Thyroid gland (tissue), 4 donors: ENCODE data around the gene CKLF. TPM values are rescaled to one million over a fixed set of nuclear protein-coding genes. Genes with fewer than 3 reads are reported as not detected.
"Not testable (repeated sequence)": the region's sequence is repeated elsewhere in the genome, so short reads cannot be mapped to it uniquely, and the experiment has no call there.

Source experiments
- DNase-seq, 2 donors: peaks; one replicate each; pipeline ENCODE4 v3.0.0-alpha.2; 2019
- H3K27ac ChIP-seq, 3 donors: fragments of 200-600 bp; sonication (generic); 1 replicate in 2 of 3; 2 replicates in 1 of 3; pipeline ENCODE4 v1.5.1; 2016 to 2019; ENCODE audit warnings: mild to moderate bottlenecking in 1 of 3, moderate library complexity in 1 of 3
- H3K27me3 ChIP-seq: fragments of 200-600 bp; sonication (generic); one replicate; pipeline ENCODE4 v1.5.1; 2019
- H3K36me3 ChIP-seq, 2 donors: fragments of 200-600 bp; sonication (generic); one replicate each; pipeline ENCODE4 v1.5.1; 2016 to 2019
- H3K4me1 ChIP-seq, 2 donors: fragments of 200-600 bp; sonication (generic); one replicate each; pipeline ENCODE4 v1.5.1; 2017 to 2019
- H3K4me3 ChIP-seq, 3 donors: fragments of 200-600 bp; sonication (generic); replicated peaks in 1 of 3; 1 replicate in 2 of 3; 2 replicates in 1 of 3; pipeline ENCODE4 v1.5.1; 2016; ENCODE audit warnings: mild to moderate bottlenecking in 1 of 3
- H3K9me3 ChIP-seq: fragments of 200-600 bp; sonication (generic); one replicate; pipeline ENCODE4 v1.5.1; 2017
- POLR2A ChIP-seq, 2 donors: fragments of 450-650 bp; IDR thresholded peaks; one replicate each; pipeline ENCODE4 v1.6.1; 2017; ENCODE audit warnings: antibody characterized with exemption in 2 of 2, mild to moderate bottlenecking in 2 of 2, moderate library complexity in 1 of 2
- WGBS, 2 donors: methylation state at CpG; one replicate each; pipeline ENCODE4 v1.1.5; 2017; 5-methylcytosine and 5-hydroxymethylcytosine counted together
- intact Hi-C: fragments of 100-400 bp; cut with DNase I; formaldehyde crosslinking; loops from one replicate; pipeline ENCODE4 v1.15.1; 2023
- total RNA-seq, 4 donors: library from RNA; depleted of rRNA; stranded (reverse); fragments of >200 nt; gene quantifications; one replicate each; pipeline ENCODE4 v1.2.3, GENCODE V29; 2016
- TF ChIP-seq, protein P1 (sequence below), 6 experiments: fragments of 200-600 bp in 3 of 6; fragments of 450-650 bp in 3 of 6; sonication (generic) in 3 of 6; IDR thresholded peaks; one replicate each; pipeline ENCODE4 v1.5.1; 2016 to 2019; ENCODE audit warnings: antibody characterized with exemption in 6 of 6, mild to moderate bottlenecking in 2 of 6, inconsistent platforms in 1 of 6, moderate library complexity in 1 of 6

The CKLF gene
- total RNA-seq, 4 donors from 2014 or later, result 22.1 to 79.4 (median 49.9) TPM

DNA sequence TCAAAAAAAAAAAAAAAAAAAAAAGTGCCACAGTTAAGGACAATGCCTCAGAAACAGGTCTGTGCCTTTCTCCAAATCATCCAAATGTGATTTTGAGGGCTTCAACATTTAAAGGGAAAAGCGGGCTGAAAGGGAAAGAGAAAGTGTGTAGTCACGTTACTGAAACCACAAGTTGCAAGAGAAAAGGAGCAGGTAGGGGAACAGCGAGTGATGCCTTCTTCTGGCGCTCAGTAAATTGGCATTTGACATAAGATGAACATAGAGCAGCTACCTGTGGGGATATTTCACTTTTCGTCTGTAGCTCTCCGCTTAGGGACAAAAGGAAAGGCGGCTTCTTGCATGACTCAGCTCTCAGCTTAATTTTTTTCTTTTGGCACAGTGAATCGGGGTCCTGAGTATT, 37.9 kb downstream of the CKLF start:
- Histone ChIP-seq H3K4me1 (peaks cover 0 to 11% of the 10 kb centered on the region in 2 donors), H3K27ac (no peak overlapping the region), H3K4me3 (no peak overlapping the region), H3K9me3 (no peaks in the 10 kb centered on the region), H3K36me3 (peaks cover 0 to 6% of the 10 kb centered on the region in 2 donors), H3K27me3 (no peaks in the 10 kb centered on the region)
- intact Hi-C loops, result no loop called here
- 75 to 82% methylated on average over 8 of the region's 8 CpGs for WGBS, 2 donors
- TF ChIP-seq, protein P1, sequence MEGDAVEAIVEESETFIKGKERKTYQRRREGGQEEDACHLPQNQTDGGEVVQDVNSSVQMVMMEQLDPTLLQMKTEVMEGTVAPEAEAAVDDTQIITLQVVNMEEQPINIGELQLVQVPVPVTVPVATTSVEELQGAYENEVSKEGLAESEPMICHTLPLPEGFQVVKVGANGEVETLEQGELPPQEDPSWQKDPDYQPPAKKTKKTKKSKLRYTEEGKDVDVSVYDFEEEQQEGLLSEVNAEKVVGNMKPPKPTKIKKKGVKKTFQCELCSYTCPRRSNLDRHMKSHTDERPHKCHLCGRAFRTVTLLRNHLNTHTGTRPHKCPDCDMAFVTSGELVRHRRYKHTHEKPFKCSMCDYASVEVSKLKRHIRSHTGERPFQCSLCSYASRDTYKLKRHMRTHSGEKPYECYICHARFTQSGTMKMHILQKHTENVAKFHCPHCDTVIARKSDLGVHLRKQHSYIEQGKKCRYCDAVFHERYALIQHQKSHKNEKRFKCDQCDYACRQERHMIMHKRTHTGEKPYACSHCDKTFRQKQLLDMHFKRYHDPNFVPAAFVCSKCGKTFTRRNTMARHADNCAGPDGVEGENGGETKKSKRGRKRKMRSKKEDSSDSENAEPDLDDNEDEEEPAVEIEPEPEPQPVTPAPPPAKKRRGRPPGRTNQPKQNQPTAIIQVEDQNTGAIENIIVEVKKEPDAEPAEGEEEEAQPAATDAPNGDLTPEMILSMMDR (IDR thresholded peaks at IDR 0.05), result no peak
- no peak for TF ChIP-seq POLR2A (IDR thresholded peaks at IDR 0.05)
- no peak for DNase-seq

DNA sequence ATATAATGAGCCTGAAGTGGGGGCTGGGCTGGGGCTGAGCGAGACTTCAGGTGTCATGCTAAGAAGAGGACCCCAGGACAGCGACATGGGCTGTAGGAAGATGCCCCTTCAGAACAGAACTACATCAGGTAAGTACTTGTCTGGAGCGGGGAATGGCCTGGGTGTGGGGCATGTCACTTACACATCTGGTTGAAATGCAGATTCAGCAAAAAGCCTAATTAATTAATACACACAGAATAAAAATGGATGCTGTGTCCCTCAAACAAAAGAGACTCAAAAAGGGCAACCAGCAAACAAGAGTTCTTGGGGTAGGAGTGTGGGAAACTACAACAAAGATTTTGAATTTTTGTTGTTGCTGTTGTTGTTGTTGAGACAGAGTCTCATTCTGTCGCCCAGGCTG, 38.6 kb downstream of the CKLF start:
- WGBS, 2 donors, result 94% methylated on average over 4 of the region's 4 CpGs
- Histone ChIP-seq H3K4me3 (no peak overlapping the region), H3K9me3 (no peaks in the 10 kb centered on the region), H3K27me3 (no peaks in the 10 kb centered on the region), H3K36me3 (peaks cover 0 to 6% of the 10 kb centered on the region in 2 donors), H3K4me1 (peaks cover 0 to 11% of the 10 kb centered on the region in 2 donors), H3K27ac (no peak overlapping the region)
- no peak for DNase-seq
- intact Hi-C loops, result no loop called here
- no peak for TF ChIP-seq POLR2A (IDR thresholded peaks at IDR 0.05)
- TF ChIP-seq, protein P1 (IDR thresholded peaks at IDR 0.05), result no peak

DNA sequence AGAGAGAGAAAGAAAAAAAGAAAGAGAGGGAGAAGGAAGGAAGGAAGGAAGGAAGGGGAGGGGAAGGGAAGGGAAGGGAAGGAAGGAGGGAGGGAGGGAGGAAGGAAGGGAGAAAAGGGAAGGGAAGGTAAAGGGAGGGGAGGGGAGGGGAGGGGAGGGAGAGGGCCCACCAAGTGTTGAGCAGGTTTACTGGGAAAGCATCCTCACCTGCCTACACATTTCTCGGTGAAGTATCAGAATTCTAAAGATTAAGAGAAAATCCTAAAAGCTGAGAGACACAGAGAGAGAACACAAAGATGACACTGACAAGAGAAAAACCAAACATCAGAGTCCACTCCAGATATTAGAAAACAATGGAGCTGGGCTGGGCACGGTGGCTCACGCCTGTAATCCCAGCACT, 39.9 kb downstream of the CKLF start:
- 88 to 92% methylated on average over 3 of the region's 3 CpGs for WGBS, 2 donors
- H3K27me3 ChIP-seq, result no peaks in the 10 kb centered on the region
- peaks cover 0 to 8% of the 10 kb centered on the region in 2 donors for H3K4me1 ChIP-seq
- no peaks in the 10 kb centered on the region for H3K36me3 ChIP-seq
- H3K9me3 ChIP-seq, result no peaks in the 10 kb centered on the region
- no peak for DNase-seq
- intact Hi-C loops, result no loop called here
- no peak overlapping the region for H3K4me3 ChIP-seq
- TF ChIP-seq, protein P1 (IDR thresholded peaks at IDR 0.05), result no peak
- TF ChIP-seq POLR2A (IDR thresholded peaks at IDR 0.05), result no peak
- H3K27ac ChIP-seq, result no peak overlapping the region

DNA sequence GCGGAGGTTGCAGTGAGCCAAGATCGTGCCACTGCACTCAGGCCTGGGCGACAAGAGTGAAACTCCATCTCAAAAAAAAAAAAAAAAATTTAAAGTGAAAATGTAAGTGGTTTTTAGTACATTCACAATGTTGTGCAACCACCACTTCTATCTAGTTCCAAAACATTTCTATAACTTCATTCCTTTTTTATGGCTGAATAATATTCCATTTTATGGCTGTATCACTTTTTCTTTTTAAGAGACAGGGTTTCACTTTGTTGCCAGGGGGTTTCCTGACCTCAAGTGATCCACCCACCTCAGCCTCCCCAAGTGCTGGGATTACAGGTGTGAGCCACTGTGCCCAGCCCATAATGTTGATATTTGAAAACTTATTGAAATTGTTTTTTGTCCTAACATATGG, 40.4 kb downstream of the CKLF start:
- no peaks in the 10 kb centered on the region for H3K36me3 ChIP-seq
- TF ChIP-seq POLR2A (IDR thresholded peaks at IDR 0.05), result no peak
- TF ChIP-seq, protein P1 (IDR thresholded peaks at IDR 0.05), result no peak
- intact Hi-C loops, result no loop called here
- H3K4me3 ChIP-seq, result no peak overlapping the region
- no peak overlapping the region for H3K27ac ChIP-seq
- no peaks in the 10 kb centered on the region for H3K27me3 ChIP-seq
- no peak for DNase-seq
- peaks cover 0 to 5% of the 10 kb centered on the region in 2 donors for H3K4me1 ChIP-seq
- no peaks in the 10 kb centered on the region for H3K9me3 ChIP-seq
- 98% methylated on average over 3 of the region's 3 CpGs for WGBS, 2 donors

DNA sequence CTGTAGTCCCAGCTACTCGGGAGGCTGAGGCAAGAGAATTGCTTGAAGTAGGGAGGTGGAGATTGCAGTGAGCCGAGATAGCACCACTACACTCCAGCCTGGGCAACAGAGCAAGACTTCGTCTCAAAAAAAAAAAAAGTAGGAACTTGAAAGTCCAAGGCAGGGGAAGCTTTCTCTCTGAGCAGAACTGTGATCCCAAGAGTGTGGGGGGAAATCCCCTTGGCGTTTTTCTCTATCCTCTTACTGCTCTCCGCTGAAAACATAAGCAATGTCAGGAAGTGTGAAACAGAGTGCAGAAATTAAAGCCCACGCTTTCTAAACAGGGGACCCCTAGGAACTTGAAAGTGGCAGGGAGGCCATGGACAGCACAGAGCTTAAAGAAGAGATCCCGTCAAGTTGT, 42.4 kb downstream of the CKLF start:
- TF ChIP-seq, protein P1 (IDR thresholded peaks at IDR 0.05), result no peak
- no peak for TF ChIP-seq POLR2A (IDR thresholded peaks at IDR 0.05)
- Histone ChIP-seq H3K36me3 (no peaks in the 10 kb centered on the region), H3K4me3 (no peak overlapping the region), H3K9me3 (no peaks in the 10 kb centered on the region), H3K27ac (no peak overlapping the region), H3K27me3 (no peaks in the 10 kb centered on the region), H3K4me1 (no peaks in the 10 kb centered on the region)
- 55 to 67% methylated on average over 7 of the region's 7 CpGs for WGBS, 2 donors
- no peak for DNase-seq
- intact Hi-C loops, result no loop called here

DNA sequence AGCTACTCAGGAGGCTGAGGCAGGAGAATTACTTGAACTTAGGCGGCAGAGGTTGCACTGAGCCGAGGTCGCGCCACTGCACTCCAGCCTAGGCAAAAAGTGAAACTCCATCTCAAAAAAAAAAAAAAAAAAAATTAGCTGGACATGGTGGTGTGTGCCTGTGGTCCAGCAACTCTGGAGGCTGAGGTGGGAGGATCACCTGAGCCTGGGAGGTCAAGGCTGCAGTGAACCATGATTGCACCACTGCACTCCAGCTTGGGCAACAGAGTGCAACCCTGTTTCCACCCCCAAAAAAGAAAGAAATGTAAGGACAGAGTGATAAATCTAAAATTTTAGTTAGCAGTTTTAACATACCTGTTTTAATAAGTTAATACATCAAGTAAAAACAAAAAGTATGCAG, 44.2 kb downstream of the CKLF start:
- H3K9me3 ChIP-seq, H3K36me3 ChIP-seq, H3K4me1 ChIP-seq, H3K27me3 ChIP-seq, intact Hi-C loops, DNase-seq, H3K27ac ChIP-seq, H3K4me3 ChIP-seq: not testable (repeated sequence)
- 94 to 99% methylated on average over 4 of the region's 4 CpGs for WGBS, 2 donors
